ENCODE results near the gene TEC. TPM values are rescaled to one million over a fixed set of nuclear protein-coding genes. Genes with fewer than 3 reads are reported as not detected.

Gene TEC
- total RNA-seq, 4 donors from 2014 or later: 1.9 to 8.5 (median 5.3) TPM

DNA sequence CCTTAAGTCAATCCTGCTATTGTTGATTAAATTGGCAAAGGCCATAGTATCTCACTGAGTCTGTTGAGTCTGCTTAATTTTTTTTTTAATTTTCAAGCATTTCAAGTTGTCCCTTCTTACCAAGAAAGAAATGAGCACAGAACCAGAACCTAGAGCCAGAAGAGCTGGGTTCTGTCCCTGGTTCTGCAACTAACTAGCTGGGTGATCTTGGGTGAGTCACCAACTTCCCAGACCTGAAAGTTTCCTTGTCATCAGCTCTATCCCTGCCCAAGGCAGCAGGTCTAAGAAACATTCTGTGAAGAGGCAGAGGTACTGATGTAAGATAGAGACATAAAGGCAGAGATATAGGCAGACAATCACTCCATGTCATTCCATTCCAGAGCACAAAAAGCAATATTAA, 17.3 kb downstream of the TEC start:
- TF ChIP-seq, protein P1, sequence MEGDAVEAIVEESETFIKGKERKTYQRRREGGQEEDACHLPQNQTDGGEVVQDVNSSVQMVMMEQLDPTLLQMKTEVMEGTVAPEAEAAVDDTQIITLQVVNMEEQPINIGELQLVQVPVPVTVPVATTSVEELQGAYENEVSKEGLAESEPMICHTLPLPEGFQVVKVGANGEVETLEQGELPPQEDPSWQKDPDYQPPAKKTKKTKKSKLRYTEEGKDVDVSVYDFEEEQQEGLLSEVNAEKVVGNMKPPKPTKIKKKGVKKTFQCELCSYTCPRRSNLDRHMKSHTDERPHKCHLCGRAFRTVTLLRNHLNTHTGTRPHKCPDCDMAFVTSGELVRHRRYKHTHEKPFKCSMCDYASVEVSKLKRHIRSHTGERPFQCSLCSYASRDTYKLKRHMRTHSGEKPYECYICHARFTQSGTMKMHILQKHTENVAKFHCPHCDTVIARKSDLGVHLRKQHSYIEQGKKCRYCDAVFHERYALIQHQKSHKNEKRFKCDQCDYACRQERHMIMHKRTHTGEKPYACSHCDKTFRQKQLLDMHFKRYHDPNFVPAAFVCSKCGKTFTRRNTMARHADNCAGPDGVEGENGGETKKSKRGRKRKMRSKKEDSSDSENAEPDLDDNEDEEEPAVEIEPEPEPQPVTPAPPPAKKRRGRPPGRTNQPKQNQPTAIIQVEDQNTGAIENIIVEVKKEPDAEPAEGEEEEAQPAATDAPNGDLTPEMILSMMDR (IDR thresholded peaks at IDR 0.05; ENCODE audit: low read depth): no peak

DNA sequence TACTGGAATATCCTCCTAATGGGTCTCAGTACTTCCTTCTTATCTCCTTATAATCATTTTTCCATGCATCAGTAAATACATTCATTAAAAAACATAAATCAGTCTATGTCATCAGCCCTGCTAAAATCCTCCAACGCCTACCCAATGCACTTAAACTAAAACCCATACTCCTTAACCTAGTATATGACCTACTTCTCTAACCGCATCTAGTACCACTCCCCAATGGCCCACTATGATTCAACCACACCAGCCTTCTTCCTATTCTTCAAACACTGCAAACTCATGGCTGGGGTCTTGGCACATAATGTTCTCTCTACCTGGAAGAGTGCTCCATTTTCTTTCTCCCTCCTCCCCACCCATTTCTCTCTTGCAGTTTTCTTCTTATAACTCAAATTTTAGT, 18.7 kb downstream of the TEC start:
- TF ChIP-seq, protein P1 (IDR thresholded peaks at IDR 0.05; ENCODE audit: low read depth): no peak

DNA sequence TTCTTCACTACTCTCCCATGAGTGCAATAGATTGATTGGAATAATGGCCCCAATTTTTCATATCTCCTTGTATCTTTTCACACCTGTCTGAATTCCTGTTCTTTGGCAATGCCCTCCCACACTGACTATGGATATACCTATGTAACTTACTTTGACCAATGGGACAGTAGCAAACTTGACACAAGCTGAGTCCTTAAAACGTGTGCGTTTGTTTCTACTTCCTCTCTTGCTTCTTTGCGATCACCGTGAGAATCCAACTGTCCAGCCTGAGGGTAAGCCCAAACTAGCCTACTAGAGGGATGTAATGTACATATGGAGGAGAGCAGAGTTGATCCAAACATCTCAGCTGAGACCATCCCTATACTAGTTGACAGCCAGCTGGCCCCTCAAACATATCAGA, 19.3 kb downstream of the TEC start:
- TF ChIP-seq, protein P1 (IDR thresholded peaks at IDR 0.05; ENCODE audit: low read depth): no peak

DNA sequence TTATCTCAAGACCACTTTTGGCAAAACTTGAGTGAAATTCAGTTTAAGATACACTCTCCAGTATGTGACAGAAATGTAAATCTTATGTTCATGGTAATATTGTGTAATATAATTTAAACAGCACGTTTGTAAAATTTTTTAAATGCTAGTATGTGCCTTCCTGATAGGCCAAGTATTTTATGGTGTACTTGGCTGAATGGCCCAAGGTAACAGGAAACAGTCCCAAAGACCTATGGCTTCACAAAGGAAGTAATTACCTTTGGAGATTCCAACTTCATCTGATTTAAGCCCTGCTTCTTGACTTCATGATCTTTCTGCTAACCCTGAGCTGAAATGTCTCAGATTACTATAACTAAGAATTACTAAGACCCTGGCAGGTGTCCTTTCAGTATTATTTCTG, 20.3 kb downstream of the TEC start:
- TF ChIP-seq, protein P1 (IDR thresholded peaks at IDR 0.05; ENCODE audit: low read depth): no peak

DNA sequence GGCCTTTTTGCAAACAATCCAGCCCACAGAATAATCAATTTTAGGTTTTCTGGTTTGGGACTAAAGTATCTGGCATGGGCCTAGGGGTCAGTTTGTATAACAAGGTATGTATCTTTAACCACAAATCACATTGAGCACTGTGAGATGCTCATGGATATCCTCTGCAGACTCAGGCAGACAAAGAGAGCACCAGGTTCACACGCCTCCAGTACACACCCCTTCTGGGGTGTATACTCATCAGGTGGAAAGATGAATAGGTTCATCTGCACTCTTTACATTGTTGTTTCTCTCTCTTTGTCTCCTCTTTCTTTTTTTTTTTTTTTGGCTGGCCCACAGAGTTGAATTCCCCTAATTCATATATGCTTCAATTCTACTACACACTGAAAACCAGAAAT, 21.1 kb downstream of the TEC start:
- TF ChIP-seq, protein P1 (IDR thresholded peaks at IDR 0.05; ENCODE audit: low read depth): no peak

DNA sequence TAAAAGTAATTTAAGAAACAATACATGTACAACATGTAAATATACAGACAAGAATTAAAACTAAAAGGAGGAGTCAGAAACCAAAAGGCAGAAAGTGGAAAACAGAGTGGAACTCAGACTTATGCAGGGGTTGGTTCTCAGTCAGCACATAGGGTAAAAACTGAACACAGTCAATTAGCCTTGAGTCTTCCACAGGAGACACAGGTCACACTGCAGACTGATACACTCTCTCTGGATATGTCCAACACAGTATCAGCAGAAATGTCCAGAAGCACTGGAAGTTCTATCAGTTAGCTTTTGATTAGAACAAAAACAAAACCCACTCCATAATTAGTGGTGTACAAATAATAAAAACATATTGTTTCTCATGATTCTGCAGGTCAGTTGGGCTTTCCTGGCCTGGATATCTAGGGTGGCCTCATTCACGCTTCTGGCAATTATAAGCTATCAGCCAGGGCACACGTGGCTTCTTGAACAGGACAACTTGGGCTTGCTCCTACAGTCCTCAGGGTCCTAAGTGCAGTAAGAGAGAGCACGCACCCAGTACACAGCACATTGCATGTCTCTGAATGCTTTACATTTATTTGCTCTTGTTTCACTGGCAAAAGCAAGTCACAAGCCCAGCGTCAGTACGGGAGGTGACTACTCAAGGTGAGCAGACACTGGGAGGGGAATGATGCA, 21.6 kb downstream of the TEC start:
- TF ChIP-seq, protein P1 (IDR thresholded peaks at IDR 0.05; ENCODE audit: low read depth): no peak

DNA sequence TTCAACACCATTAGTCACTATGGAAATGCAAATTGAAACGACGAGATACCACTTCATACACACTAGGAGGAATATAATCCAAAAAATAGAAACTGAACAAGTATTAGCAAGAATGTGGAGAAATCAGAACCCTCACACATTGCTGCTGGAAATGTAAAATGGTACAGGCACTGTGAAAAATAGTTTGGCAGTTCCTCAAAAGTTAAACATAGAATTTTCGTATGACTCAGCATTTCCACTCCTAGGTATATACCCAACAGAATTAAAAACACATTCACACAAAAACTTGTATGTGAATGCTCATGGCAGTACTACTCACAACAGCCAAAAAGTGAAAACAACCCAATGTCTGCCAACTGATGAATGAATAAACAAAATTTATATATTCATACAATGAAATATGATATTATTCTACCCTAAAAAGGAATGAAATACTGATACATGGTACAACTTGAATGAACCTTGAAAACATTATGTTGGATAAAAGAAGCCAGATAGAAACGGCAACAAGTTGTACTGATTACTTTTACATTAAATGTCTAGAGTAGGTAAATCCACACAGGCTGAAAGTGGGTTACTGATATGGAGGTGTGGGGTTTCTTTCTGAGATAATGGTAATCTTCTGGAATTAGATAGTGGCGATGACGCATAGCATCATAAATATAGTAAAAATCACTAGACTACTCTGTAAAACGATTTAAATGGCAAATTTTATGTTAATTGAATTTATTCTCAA, 22.3 kb downstream of the TEC start:
- TF ChIP-seq, protein P1 (IDR thresholded peaks at IDR 0.05; ENCODE audit: low read depth): no peak

All from subcutaneous adipose tissue (tissue), 4 donors.